Loucy (cell line): ENCODE data around the gene AMBRA1.

ENCODE experiments used
- H2AFZ ChIP-seq: fragments of 200-600 bp; sonication (generic); 2 replicates; pipeline ENCODE4 v1.6.0; 2016; ENCODE audit warnings: antibody characterized with exemption, mild to moderate bottlenecking, low read length, moderate library complexity
- H3F3A ChIP-seq: fragments of 200-600 bp; 2 replicates; pipeline ENCODE4 v1.6.0; 2016; ENCODE audit warnings: antibody characterized with exemption, low read depth, mild to moderate bottlenecking
- H3K27me3 ChIP-seq: fragments of 200-600 bp; sonication (generic); 2 replicates; pipeline ENCODE4 v1.6.1; 2014; ENCODE audit warnings: low read length, mild to moderate bottlenecking; ENCODE audit not compliant: insufficient read depth, poor library complexity, severe bottlenecking
- H3K36me3 ChIP-seq: fragments of 200-600 bp; sonication (generic); 2 replicates; pipeline ENCODE4 v1.6.1; 2016; ENCODE audit warnings: low read length; ENCODE audit not compliant: insufficient read depth
- H3K4me1 ChIP-seq: fragments of 200-600 bp; sonication (generic); 2 replicates; pipeline ENCODE4 v1.5.1; 2014; ENCODE audit warnings: low read length, mild to moderate bottlenecking; ENCODE audit not compliant: insufficient read depth, poor library complexity, severe bottlenecking
- H3K4me2 ChIP-seq: fragments of 200-600 bp; sonication (generic); 2 replicates; pipeline ENCODE4 v1.6.0; 2014; ENCODE audit warnings: antibody characterized with exemption, low read length, low read depth, mild to moderate bottlenecking; ENCODE audit not compliant: poor library complexity, severe bottlenecking
- H3K4me3 ChIP-seq: fragments of 200-600 bp; sonication (generic); 2 replicates; pipeline ENCODE4 v1.5.1; 2014; ENCODE audit warnings: low read length, mild to moderate bottlenecking, mixed read lengths; ENCODE audit not compliant: poor library complexity, severe bottlenecking
- H3K79me2 ChIP-seq: fragments of 200-600 bp; sonication (generic); 2 replicates; pipeline ENCODE4 v1.6.1; 2014; ENCODE audit warnings: low read length; ENCODE audit not compliant: insufficient read depth
- H3K9ac ChIP-seq: fragments of 200-600 bp; sonication (generic); 2 replicates; pipeline ENCODE4 v1.6.0; 2014; ENCODE audit warnings: mild to moderate bottlenecking, low read depth, low read length, moderate library complexity; ENCODE audit not compliant: poor library complexity, severe bottlenecking
- H3K9me2 ChIP-seq: fragments of 200-600 bp; sonication (generic); replicated peaks from 2 replicates; pipeline ENCODE4 v1.6.1; 2016; ENCODE audit warnings: low read depth, low read length, mixed read lengths
- H3K9me3 ChIP-seq: fragments of 200-600 bp; sonication (generic); 2 replicates; pipeline ENCODE4 v1.6.1; 2014; ENCODE audit warnings: mild to moderate bottlenecking, antibody characterized with exemption, low read length, low read depth; ENCODE audit not compliant: insufficient read depth
- H4K20me1 ChIP-seq: fragments of 200-600 bp; sonication (generic); 2 replicates; pipeline ENCODE4 v1.6.0; 2014; ENCODE audit warnings: antibody characterized with exemption, low read length, mild to moderate bottlenecking; ENCODE audit not compliant: insufficient read depth, poor library complexity, severe bottlenecking
- EZH2phosphoT487 ChIP-seq: fragments of 200-600 bp; IDR thresholded peaks from 2 replicates; pipeline ENCODE4 v1.6.1; 2018; ENCODE audit warnings: antibody characterized with exemption, mild to moderate bottlenecking, moderate library complexity, borderline replicate concordance
- TF ChIP-seq, protein P1 (sequence below): fragments of 200-600 bp; sonication (generic); conservative IDR thresholded peaks from 2 replicates; pipeline ENCODE4 v1.5.1; 2014; ENCODE audit warnings: mild to moderate bottlenecking, antibody characterized with exemption, low read length

The AMBRA1 gene

DNA sequence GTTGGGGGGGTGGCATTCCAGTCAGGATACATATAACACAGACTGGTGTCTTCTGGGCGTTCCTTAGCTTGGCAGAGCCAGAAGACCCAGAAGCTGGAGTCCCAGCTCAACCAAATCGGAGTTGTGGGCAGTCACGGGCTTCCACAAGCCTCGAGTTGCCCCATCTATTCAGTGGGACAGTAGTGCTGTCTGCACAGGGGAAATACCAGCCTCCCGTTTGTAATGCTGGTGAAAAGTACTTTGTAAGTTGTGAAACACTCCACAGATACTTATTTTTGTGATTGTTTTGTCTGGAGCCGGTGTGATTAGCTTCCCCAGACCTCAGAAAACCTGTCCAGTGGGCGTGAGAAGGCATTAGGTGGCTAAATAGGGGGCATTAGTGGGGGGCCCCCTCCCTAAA, 232.9 kb downstream of the AMBRA1 start:
- Histone ChIP-seq H2AFZ (no peak overlapping the region), H3K4me2 (peak overlapping the region; percentile 96)

DNA sequence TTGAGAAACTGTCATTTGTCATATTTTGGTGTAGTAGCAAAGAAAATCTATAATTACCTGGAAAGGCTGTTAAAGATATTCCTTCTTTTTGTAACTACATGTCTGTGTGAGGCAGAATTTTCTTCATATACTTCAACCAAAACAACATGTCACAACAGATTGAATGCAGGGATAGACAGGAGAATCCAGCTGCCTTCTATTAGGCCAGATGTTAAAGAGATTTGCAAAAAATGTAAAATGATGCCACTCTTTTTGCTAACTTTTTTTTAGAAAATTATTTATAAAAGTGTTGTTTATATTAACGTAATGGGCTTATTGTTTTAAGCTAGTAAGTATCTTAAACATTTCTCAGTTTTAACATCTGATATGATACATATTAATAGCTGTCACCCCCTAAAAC, 233.9 kb downstream of the AMBRA1 start:
- TF ChIP-seq EZH2phosphoT487: no peak
- TF ChIP-seq, protein P1, sequence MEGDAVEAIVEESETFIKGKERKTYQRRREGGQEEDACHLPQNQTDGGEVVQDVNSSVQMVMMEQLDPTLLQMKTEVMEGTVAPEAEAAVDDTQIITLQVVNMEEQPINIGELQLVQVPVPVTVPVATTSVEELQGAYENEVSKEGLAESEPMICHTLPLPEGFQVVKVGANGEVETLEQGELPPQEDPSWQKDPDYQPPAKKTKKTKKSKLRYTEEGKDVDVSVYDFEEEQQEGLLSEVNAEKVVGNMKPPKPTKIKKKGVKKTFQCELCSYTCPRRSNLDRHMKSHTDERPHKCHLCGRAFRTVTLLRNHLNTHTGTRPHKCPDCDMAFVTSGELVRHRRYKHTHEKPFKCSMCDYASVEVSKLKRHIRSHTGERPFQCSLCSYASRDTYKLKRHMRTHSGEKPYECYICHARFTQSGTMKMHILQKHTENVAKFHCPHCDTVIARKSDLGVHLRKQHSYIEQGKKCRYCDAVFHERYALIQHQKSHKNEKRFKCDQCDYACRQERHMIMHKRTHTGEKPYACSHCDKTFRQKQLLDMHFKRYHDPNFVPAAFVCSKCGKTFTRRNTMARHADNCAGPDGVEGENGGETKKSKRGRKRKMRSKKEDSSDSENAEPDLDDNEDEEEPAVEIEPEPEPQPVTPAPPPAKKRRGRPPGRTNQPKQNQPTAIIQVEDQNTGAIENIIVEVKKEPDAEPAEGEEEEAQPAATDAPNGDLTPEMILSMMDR: no peak
- H3K4me2 ChIP-seq: no peak overlapping the region
- H3K9me2 ChIP-seq: no peaks in the 10 kb centered on the region
- H2AFZ ChIP-seq: no peak overlapping the region
- no peaks in the 10 kb centered on the region; the same call in 1 of the 2 replicates for H3F3A ChIP-seq
- no peak overlapping the region for H3K9ac ChIP-seq
- no peaks in the 10 kb centered on the region for H3K27me3 ChIP-seq
- H3K79me2 ChIP-seq: peaks cover 97% of the 10 kb centered on the region
- H3K4me3 ChIP-seq: no peak overlapping the region
- peaks cover 20% of the 10 kb centered on the region; the same call in 1 of the 2 replicates for H3K36me3 ChIP-seq
- peaks cover 49% of the 10 kb centered on the region for H3K4me1 ChIP-seq
- no peaks in the 10 kb centered on the region for H3K9me3 ChIP-seq
- peaks cover 50% of the 10 kb centered on the region for H4K20me1 ChIP-seq

More for the DNA sequence above, 232.9 kb downstream of the AMBRA1 start:
- Histone ChIP-seq H3K27me3 (no peaks in the 10 kb centered on the region), H3K9me3 (no peaks in the 10 kb centered on the region), H3K9me2 (no peaks in the 10 kb centered on the region), H3K36me3 (peaks cover 20% of the 10 kb centered on the region; the same call in 1 of the 2 replicates), H3K9ac (peak overlapping the region; percentile 97), H3F3A (no peaks in the 10 kb centered on the region; the same call in 1 of the 2 replicates), H3K4me3 (peak overlapping the region; percentile 74), H3K4me1 (peaks cover 49% of the 10 kb centered on the region), H4K20me1 (peaks cover 57% of the 10 kb centered on the region), H3K79me2 (peaks cover 97% of the 10 kb centered on the region)
- TF ChIP-seq, protein P1: no peak
- no peak for TF ChIP-seq EZH2phosphoT487

DNA sequence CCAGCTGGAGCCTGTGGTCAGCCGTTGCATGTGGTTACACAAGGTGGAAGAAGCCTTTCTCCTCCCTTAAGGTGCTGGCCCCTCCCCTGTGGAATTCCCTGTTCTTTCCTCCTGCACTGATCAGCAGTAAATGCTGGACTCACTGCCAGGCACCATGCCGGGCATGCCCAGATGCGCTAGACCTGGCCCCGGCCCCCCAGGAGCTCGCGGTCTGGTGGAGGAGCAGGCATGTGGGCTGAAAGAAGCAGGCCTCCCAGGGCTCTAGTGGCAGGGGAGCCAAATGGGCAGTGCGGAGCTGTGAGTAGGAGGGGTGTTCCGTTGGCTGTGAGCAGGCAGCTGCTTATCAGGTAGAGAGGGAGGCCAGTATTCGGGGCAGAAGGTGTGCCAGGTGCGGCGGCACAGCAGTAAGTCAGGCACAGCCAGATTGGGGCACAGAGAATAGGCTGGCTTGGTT, 236.3 kb downstream of the AMBRA1 start:
- no peaks in the 10 kb centered on the region for H3K9me3 ChIP-seq
- H3K36me3 ChIP-seq: peaks cover 14% of the 10 kb centered on the region; the same call in 1 of the 2 replicates
- H3K4me2 ChIP-seq: peak overlapping the region; percentile 23
- H3K4me3 ChIP-seq: no peak overlapping the region
- H3K9ac ChIP-seq: peak overlapping the region; percentile 9
- H3K27me3 ChIP-seq: no peaks in the 10 kb centered on the region
- peaks cover 49% of the 10 kb centered on the region for H4K20me1 ChIP-seq
- TF ChIP-seq EZH2phosphoT487: no peak
- TF ChIP-seq, protein P1: no peak
- no peaks in the 10 kb centered on the region for H3K9me2 ChIP-seq
- H3K79me2 ChIP-seq: peaks cover 97% of the 10 kb centered on the region
- H3K4me1 ChIP-seq: peaks cover 58% of the 10 kb centered on the region
- H2AFZ ChIP-seq: no peak overlapping the region
- no peaks in the 10 kb centered on the region; the same call in 1 of the 2 replicates for H3F3A ChIP-seq
